HG03039 (cell line): ENCODE data around the gene GPC3.

Experiments
- ATAC-seq: cut with Tn5 transposase; IDR thresholded peaks from one replicate; pipeline ENCODE4 v1.9.1; 2021; ENCODE audit warnings: mild to moderate bottlenecking, moderate library complexity; ENCODE audit not compliant: unreplicated experiment

GPC3 gene

DNA sequence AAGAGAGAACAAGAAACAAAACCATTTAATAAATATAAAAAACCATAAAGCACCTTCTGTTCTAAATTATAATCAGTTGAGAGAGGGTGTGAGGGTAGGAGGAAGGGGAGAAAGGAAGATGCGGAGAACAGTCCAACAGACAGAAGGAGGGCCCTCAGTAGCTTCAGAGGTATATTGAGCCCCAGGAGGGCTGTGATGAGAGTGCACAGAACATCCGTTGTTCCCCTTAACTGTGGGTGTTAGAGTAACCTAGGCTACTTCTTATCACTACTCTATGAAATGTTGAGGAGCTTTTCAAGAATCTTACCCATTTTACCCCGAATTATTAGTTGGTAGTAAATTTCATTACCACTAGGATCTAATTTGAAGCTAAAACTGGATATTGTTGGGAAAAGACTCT, 13.8 kb downstream of the GPC3 start:
- no peak for ATAC-seq

DNA sequence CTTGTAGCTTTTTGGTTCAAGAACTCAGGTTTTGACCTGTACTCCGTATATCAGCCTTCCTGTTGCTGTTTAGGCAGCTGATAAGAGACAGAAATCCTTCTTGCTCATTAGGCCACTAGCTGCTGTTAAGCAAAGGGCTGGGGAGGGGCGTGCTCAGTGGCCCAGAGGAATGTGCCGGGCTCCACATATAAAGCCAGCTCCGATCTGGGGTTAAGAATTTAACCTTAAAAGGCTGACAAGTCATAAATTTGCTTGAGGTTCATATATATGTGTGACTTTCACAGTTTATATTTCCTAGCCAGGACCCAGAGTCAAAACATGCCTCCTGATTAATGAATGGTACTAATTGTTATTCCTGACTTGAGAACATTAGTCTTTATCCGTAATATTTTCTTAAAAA, 15.3 kb downstream of the GPC3 start:
- no peak for ATAC-seq

DNA sequence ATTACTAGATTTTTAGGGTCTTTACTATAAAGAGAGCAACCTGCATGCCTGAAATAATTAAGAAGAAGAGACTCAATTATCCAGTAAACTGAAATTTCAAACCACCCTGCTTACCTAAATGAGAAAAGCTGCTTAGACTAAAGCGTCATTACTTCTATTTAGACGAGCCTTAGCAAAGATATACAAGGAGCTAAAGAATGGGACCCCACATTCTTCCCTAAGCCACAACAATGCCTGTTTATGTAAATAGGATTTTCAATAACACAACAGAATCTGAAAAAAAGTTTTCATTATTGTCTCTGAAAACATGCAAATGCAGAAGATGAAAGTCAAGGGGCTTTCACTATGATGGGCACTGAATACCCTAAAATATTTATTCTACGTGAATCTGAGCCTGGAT, 16.2 kb downstream of the GPC3 start:
- no peak for ATAC-seq

DNA sequence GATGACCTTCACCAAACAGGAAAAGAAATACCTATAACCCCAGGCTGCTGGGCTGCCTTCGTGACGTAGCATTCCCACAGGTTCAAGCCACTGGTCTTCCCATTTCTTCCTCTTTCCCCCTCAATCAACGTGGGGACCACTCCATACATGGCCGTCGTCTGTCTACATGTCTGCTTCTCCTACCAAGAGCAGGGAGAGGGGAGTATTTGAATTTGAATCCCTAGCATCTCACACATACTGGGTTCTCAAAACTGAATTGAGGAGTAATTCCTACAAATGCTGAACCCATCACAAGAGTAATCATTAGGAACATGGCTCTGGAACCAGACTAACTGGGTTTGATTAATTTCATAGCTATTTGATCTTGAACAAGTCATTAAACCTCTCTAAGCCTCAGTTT, 17.3 kb downstream of the GPC3 start:
- no peak for ATAC-seq

DNA sequence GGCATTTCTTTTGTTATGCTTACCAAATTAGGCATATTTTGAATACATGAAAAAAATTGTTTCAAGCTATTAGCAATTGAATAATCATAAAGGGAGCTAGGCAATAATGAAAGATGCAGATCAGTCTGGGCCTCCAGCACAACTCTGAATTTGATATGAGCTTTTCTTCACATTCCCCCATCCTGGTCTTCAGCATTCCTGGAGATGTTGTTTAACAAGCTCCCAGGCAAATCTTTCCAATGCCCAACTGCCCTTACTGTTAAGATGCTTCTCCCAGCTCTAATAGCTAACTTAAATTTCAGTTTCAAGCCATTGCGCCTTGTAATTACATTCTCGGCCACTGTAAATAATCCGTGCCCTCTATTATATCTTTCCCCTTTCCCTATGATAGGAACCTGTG, 19.2 kb downstream of the GPC3 start:
- ATAC-seq, result no peak

DNA sequence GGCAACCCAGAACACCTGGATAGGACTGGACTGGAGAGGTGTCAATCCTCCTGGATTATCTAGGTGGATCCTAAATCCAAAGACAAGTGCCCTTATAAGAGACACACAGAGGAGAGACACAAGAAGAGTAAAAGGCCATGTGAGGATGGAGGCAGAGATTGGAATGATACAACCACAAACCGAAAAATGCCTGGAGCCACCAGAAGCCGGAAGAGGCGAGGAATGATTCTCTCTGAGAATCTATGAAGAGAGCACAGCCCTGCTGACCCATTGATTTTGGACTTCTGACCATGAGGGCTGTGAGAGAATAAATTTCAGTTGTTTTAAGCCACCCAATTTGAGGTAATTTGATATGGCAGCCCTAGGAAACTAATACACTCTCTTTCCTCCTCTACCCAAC, 20.1 kb downstream of the GPC3 start:
- no peak for ATAC-seq

DNA sequence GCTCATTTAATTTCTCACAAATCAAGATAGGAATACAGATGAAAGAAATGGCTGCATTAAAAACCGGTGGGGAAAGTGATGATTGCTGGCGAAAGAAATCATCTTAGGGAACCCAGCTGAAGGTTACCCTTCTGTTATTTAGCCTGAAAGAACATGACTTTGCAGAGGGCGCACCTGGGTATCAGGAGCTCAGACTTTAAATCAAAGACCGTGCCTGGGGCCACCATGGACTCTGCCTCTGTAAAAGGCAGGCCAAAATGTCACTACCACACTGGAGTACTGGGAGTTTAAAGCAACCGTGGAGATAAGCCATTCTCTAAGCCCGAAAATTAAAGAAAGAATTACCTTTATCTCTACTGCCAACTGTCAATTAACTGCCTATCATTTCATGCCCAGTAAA, 24.3 kb downstream of the GPC3 start:
- no peak for ATAC-seq

DNA sequence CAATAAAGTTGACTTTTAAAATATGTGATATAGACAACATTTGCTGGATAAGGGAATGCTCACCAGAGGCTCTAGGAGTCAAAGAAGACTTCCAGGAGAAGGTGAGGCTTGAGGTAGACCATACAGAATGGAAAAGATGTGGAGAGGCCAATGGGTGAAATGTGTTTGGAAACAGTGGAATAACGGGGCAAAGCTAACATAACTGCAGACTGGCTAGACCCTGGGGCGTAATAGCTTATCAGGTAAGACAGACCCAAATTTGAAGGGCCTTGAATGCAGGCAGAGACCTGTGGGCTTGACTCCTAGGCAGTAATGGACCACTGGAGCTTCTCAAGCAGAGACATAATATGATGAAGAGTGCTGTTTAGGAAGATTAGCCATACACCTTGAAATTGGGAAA, 25.4 kb downstream of the GPC3 start:
- ATAC-seq, result no peak

DNA sequence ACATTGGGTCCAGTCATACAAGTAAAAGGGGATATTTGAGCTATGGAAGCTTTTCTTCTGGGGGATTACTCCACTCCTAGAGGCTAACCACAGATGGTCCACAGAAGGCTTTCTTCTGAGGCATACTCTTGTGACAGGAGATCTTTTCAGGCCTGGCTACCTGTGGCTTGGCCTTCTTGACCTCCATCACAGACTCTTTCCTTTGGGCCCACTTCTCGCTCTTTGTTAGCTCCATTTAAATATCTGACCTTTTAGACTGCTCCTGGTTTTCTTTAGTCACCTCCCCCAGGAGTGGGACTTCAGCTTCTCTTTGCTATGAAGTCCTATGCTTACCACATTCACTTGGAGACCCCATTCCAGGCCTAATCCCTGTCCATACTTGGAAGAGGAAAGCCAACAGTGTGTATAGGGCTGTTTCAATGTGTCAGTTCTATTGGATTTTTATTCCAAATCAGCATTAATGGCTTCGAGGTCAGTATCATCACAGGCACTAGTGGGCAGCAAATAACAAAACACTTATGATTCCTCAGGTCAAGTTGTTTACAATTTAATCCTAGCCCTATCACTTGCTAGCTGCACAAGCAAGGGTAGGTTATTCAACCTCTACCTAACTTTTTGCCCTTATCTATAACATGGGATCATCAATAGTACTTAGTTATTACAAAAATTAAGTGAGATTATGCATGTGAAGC, 26.3 kb downstream of the GPC3 start:
- no peak for ATAC-seq

DNA sequence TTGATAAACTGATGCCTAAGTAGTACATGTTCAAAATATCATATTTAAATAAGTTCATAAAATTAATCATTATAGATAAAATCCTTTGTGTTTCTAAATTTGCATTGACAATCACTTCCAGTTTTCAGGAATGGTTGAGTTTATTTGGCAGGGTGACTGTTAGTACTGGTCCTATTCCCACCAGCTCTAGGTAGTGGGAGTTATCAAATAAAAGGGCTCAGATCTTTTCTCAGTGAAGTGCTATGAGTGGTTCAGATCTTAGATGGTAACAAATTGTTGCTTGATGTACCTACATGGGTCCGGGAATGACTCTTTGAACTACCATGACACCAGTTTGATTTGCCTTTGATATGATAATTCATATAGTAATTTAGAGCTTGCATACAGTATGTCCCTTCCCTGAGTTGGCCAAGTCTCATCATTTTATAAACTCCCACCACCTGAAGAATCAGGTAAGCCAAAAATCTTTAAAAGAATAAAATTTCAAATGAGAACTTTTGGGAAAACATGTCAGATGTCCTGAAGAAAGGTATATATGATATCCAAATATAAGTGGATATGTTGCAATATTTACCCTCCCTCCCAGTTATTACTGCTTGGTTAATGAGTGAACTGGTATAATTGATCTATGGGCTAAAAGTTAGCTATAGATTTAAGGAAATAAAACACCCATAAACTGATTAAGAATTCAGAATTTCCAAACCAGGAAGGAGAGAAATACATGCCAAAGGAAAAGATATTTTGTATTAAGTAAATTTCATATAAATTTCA, 28.6 kb downstream of the GPC3 start:
- no peak for ATAC-seq

DNA sequence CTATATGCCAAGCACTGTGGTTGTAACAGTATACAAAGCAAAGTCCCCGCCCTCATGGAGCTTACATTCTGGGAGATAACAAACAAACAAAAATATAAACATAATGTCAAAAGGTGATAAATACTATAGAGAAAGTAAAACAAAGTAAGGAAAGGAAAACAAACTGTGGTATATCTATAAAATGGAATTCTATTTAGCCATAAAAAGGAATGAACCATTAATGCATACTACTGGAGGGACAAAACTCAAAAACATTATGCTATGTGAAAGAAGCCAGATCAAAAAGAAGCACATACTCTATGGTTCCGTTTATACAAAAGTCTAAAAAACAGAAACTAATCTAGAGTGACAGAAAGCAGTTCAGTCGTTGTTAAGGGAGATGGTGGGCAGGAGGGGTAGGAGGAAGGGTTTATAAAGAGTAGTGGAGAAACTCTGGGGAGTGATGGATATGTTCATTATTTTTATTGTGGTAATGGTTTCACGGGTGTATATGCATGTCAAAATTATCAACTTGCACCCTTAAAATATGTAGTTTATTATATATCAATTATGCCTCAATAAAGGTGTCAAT, 31.5 kb downstream of the GPC3 start:
- no peak for ATAC-seq

DNA sequence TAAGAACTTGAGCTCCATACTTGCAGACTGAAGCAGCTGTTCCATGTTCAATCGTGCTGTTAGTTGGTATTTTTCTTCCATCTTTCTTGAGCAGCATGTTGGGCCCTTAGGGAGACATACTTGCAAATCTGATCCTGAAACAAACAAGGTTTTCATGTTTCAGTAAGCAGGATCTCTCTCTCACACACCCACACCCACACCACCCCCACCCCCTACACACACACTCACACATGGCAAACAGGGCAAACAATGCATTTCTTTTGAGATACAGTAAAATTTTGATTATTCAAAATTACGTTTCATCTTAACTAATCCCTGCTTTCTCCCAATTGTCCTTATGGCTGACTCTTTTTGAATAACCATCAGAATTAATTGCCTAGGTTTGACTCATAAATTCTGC, 32.3 kb downstream of the GPC3 start:
- ATAC-seq, result no peak

DNA sequence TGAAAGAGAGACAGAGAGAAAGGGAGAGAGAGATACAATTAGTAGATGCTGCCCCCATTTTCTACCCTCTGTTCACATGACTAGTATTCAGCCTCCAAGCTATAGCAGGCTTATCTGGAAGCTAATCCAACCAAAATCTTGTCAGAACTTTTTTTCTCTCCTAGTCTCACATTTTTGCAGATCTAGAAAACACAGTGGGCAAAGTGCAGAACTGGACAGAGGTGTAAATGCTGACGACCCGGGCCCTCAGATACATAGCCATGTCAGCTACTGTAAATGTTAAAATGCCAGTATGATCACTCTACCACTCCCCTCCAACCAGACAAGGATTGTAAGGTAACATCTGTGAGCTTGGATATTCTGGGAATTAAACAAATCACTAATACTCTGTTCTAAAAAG, 34.3 kb downstream of the GPC3 start:
- ATAC-seq, result no peak

DNA sequence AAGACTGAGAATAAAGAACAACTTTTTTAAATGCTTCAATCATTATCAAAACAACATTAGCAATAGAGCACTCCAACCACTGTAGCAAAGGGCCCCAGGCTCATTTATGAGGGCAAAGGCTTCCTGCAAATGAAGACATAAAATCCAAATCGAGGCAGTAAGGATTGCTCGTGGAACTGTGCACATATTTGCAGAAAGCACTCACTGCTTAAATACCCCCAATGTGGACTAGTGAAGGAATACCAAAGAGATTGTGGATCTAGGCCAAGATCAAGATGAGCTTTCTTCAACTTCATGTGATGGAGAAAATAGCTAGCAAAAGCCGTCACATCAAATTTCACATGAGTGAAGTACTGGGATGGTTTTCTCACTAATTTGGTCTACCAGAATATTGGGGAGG, 35.2 kb downstream of the GPC3 start:
- ATAC-seq, result no peak

DNA sequence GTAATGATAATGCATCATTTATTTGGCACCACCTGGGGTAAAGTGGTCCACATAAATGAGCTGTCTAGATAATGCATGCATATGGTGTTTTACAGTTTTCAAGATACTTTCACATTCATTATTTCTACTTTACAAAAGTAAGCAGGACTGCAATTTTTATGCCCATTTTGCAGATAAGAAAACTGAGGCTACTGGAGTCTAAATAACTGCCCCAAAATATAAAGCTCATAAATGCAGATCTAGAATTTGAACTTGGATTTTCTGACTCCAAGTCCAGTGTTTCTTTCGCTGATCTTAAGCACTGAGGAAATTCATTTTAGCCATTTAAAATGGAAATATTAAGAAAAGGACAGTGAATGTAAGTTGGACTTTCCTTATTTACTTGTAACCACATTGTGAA, 36.5 kb downstream of the GPC3 start:
- ATAC-seq, result no peak

DNA sequence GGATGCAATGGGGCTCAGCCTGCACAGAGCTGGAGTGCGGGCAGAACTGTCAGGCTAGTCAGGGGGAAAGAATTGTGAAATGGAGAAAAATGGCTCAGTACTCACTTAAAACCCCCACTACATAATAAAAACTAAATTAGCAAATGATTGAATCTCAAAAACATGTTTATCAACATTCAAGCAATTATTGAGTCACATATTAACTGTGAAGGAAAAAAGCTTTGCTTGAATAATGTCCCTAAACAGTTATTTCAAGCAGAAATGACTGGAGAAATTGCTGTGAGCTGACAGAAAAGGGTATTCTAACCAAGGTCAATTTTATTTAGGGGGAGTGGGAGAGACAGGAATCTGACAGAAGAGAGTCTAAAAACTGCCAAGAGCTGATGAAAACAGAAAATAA, 37.4 kb downstream of the GPC3 start:
- no peak for ATAC-seq

DNA sequence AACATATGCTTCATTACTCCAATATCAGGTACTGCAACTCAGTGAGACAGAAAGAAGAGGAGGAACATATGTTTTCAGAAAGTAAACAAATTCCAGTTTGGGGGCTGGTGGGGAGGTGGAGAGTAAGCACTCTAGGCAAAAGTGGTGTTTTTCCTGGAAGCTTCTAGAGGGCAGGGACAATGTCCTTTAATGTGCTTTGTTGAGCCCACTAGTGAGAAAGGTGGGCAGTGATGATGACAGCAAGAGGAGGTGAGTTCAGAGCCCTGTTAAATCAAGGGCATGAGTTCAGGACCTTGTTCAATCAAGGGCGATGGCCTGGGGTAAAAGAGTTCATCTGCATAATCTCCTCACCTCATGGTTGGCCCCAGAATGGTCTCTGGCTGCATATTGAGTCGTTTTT, 38.4 kb downstream of the GPC3 start:
- ATAC-seq, result no peak

DNA sequence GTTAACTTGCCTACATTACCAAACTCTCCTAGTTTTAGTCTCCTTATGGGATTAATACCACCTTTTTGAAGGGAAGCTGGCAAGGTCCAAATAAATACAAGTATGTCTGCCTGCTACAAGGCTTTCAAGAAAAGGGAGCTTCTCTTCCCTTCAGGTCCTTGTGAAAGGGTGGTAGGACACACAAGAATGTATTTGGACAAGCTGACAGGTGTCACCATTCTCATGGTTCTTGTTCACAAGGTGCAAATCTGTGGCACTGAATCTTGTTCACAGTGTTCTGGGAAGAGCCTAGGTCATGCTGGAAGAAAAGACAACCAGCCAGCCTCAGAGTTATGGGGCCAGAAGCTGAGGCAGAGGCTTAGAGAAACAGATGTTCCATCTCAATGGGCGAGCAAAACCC, 41.9 kb downstream of the GPC3 start:
- no peak for ATAC-seq

DNA sequence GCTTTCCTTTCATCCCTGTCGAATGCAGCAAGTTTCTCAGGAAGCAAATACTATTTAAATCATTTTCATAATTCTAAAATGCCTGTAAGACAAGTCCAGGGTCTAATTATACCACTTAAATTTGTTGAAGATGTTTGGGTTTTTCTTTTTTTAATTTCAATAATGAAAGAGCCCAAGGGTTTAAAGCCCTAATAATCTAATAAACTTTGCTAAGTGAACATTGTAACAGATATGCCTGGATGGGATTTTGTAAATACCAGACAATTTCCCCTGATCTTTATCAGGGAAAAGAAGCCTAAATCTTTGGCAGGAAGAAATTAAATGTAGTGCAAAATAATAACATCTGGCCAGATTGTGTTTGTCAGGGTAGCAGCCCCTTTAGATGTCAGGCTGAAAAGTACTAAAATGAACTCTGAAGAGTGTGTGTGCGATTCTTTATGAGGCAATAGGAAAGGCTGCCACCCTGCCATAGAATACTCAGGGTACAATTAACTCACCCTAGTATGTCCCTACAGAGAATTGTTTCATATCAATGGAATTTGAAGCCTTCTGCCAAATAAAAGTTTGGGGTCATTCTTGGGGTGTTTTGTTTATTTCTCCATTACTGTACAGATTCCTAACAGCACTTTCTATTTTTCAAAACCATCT, 45.6 kb downstream of the GPC3 start:
- no peak for ATAC-seq

DNA sequence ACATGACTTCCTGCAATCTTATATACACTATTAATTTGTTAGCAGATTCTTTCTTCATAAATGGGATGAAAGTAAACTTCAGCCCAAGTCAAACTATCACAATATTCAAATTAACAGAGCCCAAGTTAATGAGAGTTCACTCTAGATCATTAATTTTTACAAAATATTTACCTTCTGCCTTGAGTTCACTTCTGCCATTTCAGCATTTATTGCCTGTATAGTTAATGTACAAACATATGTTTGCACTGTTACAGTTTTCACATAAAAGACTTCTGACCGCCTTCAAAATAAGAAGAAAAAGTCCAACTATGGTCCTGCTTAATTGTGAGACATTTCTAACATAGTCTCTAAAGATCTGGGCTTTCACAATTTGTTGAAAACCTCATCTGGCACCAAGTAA, 46.9 kb downstream of the GPC3 start:
- no peak for ATAC-seq

DNA sequence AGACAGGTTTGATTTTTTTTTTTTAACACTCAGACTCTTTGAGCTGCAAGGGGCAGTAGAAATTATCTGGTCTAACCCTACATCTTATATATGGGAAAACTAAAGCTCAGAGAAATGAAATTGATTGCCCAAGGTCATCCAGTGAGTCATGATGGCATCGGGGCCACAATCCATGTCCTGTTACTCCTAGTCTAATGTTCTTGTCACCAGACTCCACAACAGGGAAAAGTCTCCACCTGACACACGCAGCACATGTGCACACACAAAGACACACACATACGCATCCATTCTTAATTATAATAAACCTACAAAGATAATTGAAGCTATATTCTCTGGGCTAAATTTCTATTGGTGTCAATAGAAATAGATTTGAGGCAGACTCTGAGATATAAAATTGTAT, 48.4 kb downstream of the GPC3 start:
- ATAC-seq, result no peak

DNA sequence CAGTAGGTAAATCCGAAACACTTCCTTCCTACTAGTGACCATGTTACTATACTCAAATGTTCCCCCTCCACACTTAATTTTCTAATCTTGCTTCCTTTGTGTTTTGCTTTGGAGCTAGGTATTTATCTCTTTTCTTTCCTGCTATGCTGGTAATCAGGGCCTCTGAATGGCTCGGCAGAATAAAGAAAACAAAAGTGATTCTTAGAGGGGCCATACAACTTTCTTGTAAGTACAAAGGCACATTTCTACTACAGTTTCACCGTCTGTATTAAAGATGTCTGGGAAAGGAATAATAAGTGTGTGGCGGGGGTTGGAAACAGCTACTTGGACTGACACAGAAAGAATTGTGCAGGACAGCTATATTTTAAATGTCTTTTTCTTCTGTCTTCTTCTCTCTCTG, 50.3 kb downstream of the GPC3 start:
- no peak for ATAC-seq
